ENCODE measurements around the gene CCBE1.

GRCh38 chr18:59681521-59682004 is 15.7 kb downstream of the CCBE1 start:
- TF ChIP-seq POLR2AphosphoS5 (IDR thresholded peaks at IDR 0.05) (no peak), CTCF (IDR thresholded peaks at IDR 0.05 in 8 of 11, conservative IDR thresholded peaks at IDR 0.05 in 3 of 11) (no peak)
